ENCODE results near the gene TEX51.

DNA sequence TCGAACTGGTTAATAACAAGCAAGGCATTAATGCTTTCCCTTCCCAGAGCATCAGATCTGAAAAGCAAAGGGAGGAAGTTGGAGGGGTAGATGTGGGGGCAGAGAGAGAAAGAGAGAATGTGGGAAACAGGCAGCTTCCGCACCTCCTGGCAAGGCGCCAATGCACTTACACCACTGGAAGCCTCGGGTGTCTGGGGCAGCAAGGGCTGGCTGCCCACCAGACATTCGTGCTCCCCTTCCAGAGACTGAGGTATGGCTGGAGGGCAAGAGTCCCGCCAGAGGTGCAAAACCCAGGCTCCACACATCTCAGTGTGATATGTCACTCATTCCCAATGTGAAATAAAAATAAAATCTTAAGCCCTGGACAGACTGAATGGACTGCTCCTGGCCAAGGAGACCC, 46.4 kb downstream of the TEX51 start:
- TF ChIP-seq, protein P1, sequence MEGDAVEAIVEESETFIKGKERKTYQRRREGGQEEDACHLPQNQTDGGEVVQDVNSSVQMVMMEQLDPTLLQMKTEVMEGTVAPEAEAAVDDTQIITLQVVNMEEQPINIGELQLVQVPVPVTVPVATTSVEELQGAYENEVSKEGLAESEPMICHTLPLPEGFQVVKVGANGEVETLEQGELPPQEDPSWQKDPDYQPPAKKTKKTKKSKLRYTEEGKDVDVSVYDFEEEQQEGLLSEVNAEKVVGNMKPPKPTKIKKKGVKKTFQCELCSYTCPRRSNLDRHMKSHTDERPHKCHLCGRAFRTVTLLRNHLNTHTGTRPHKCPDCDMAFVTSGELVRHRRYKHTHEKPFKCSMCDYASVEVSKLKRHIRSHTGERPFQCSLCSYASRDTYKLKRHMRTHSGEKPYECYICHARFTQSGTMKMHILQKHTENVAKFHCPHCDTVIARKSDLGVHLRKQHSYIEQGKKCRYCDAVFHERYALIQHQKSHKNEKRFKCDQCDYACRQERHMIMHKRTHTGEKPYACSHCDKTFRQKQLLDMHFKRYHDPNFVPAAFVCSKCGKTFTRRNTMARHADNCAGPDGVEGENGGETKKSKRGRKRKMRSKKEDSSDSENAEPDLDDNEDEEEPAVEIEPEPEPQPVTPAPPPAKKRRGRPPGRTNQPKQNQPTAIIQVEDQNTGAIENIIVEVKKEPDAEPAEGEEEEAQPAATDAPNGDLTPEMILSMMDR (IDR thresholded peaks at IDR 0.05; ENCODE audit: low read depth, low read length): no peak
- no peak for TF ChIP-seq EZH2phosphoT487 (IDR thresholded peaks at IDR 0.05; ENCODE audit: low read depth)

All from OCI-LY3 (cell line).